Lower lobe of right lung (tissue), 2 donors: ENCODE measurements around the gene IGFBP4. TPM values are rescaled to one million over a fixed set of nuclear protein-coding genes. Genes with fewer than 3 reads are reported as not detected.

Source experiments
- ATAC-seq, 2 donors: fragments of 200-7000 bp; cut with Tn5 transposase; one replicate each; pipeline ENCODE4 v1.9.1; 2020 to 2022; ENCODE audit warnings: mild to moderate bottlenecking in 2 of 2, moderate library complexity in 2 of 2
- DNase-seq: peaks from one replicate; pipeline ENCODE4 v3.0.0-alpha.2; 2020
- H3K27ac ChIP-seq: fragments of 200-600 bp; one replicate; pipeline ENCODE4 v1.8.0; 2022
- H3K27me3 ChIP-seq: fragments of 200-600 bp; one replicate; pipeline ENCODE4 v1.8.0; 2022; ENCODE audit warnings: low read depth
- H3K36me3 ChIP-seq: fragments of 200-600 bp; one replicate; pipeline ENCODE4 v1.8.0; 2022; ENCODE audit warnings: mild to moderate bottlenecking
- H3K4me1 ChIP-seq: fragments of 200-600 bp; one replicate; pipeline ENCODE4 v1.8.0; 2022
- H3K4me3 ChIP-seq: fragments of 200-600 bp; one replicate; pipeline ENCODE4 v1.8.0; 2022; ENCODE audit warnings: mild to moderate bottlenecking
- H3K9me3 ChIP-seq: fragments of 200-600 bp; one replicate; pipeline ENCODE4 v1.8.0; 2022
- intact Hi-C: fragments of 100-400 bp; cut with DNase I; formaldehyde crosslinking; loops from one replicate; pipeline ENCODE4 v1.11.0; 2022
- total RNA-seq: library from RNA; stranded (reverse); fragmentation: NEBNext Ultra II Directional; extraction: Animal tissue kit (Norgen Biotek cat#: 25700); gene quantifications from one replicate; pipeline ENCODE4 v1.2.1, GENCODE V29; 2021
- TF ChIP-seq, protein P1 (sequence below): fragments of 200-600 bp; IDR thresholded peaks from one replicate; pipeline ENCODE4 v1.8.0; 2022; ENCODE audit warnings: antibody characterized with exemption, mild to moderate bottlenecking
- donor health status: DM: no; HTN: yes; CAD: no; lungs with severe emphysema.

IGFBP4 gene
- total RNA-seq, 1 donor from 2014 or later, result 371 TPM

- TF ChIP-seq, protein P1, sequence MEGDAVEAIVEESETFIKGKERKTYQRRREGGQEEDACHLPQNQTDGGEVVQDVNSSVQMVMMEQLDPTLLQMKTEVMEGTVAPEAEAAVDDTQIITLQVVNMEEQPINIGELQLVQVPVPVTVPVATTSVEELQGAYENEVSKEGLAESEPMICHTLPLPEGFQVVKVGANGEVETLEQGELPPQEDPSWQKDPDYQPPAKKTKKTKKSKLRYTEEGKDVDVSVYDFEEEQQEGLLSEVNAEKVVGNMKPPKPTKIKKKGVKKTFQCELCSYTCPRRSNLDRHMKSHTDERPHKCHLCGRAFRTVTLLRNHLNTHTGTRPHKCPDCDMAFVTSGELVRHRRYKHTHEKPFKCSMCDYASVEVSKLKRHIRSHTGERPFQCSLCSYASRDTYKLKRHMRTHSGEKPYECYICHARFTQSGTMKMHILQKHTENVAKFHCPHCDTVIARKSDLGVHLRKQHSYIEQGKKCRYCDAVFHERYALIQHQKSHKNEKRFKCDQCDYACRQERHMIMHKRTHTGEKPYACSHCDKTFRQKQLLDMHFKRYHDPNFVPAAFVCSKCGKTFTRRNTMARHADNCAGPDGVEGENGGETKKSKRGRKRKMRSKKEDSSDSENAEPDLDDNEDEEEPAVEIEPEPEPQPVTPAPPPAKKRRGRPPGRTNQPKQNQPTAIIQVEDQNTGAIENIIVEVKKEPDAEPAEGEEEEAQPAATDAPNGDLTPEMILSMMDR, result no peak
- intact Hi-C loops, result no loop called here
- Histone ChIP-seq H3K9me3 (no peaks in the 10 kb centered on the region), H3K4me1 (peaks cover 35% of the 10 kb centered on the region), H3K4me3 (no peak overlapping the region), H3K27me3 (no peaks in the 10 kb centered on the region), H3K36me3 (no peaks in the 10 kb centered on the region), H3K27ac (peak overlapping the region; percentile 21)
- ATAC-seq (no peak), DNase-seq (no peak)
Observed at GRCh38 chr17:40486522-40487370, 43.5 kb downstream of the IGFBP4 start.

DNA sequence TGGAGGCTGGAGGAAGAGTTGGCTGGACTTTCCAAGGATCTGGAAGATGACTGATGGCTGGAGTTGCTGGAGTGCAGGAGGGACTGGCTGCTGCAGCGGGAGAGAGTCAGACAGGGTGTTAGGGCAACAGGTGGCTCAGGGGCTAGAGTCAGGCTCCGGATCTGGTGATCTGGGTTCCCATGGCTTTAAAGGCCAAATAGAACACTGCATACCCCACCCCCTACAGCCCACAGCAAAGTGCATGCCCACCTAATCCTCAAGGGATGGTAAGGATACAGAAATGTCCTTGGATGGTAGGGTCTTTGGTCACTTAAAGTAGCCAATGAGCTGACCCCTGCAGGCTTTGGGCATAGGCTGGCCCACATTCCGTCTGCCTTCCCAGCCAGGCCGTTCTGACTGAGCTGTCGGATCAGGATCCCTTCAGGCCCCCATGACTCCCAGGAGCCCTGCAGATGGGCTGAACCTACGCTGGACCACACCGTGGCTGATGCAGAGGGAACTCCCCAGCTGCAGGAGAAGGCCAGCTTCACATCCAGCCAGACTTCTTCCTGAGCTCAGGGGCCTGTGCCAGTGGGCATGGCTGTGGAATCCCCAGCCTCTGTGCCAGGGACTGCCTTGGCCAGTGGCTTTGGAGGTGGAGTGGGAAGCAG lies 44.2 kb downstream of the IGFBP4 start:
- Histone ChIP-seq H3K4me1 (peaks cover 30% of the 10 kb centered on the region), H3K36me3 (no peaks in the 10 kb centered on the region), H3K27me3 (no peaks in the 10 kb centered on the region), H3K4me3 (no peak overlapping the region), H3K27ac (no peak overlapping the region), H3K9me3 (no peaks in the 10 kb centered on the region)
- ATAC-seq (no peak), DNase-seq (no peak)
- intact Hi-C loops, result no loop called here
- TF ChIP-seq, protein P1, result no peak

GRCh38 chr17:40490289-40490853 lies 47.1 kb downstream of the IGFBP4 start:
- Histone ChIP-seq H3K4me3 (no peak overlapping the region), H3K27ac (peak overlapping the region; percentile 3), H3K9me3 (no peaks in the 10 kb centered on the region), H3K4me1 (peaks cover 30% of the 10 kb centered on the region), H3K27me3 (no peaks in the 10 kb centered on the region), H3K36me3 (no peaks in the 10 kb centered on the region)
- TF ChIP-seq, protein P1, result no peak
- intact Hi-C loops, result no loop called here
- ATAC-seq, result peak; percentile 18 to 29
- no peak for DNase-seq

DNA sequence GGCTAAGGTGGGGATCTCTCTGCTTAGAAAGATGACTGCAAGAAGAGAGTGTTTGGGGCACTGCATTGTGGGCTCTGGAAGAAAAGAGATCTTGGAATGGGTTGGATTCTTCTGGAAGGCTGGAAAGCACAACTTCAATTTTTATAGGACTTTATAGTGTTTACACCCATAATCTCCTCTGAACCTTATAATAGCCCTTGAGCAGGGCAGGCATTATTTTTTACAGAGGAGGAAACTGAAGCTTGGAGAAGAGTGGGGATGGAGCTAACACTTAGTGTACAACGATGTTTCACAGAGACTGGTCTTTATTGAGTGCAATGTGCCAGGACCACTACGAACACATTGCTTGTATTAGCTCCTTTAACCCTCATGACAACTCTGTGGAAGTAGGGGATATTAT lies 47.7 kb downstream of the IGFBP4 start:
- ATAC-seq (no peak), DNase-seq (no peak)
- TF ChIP-seq, protein P1, result no peak
- H3K36me3 ChIP-seq, result no peaks in the 10 kb centered on the region
- intact Hi-C loops, result no loop called here
- H3K4me3 ChIP-seq, result no peak overlapping the region
- H3K4me1 ChIP-seq, result peaks cover 25% of the 10 kb centered on the region
- no peak overlapping the region for H3K27ac ChIP-seq
- no peaks in the 10 kb centered on the region for H3K27me3 ChIP-seq
- H3K9me3 ChIP-seq, result no peaks in the 10 kb centered on the region

DNA sequence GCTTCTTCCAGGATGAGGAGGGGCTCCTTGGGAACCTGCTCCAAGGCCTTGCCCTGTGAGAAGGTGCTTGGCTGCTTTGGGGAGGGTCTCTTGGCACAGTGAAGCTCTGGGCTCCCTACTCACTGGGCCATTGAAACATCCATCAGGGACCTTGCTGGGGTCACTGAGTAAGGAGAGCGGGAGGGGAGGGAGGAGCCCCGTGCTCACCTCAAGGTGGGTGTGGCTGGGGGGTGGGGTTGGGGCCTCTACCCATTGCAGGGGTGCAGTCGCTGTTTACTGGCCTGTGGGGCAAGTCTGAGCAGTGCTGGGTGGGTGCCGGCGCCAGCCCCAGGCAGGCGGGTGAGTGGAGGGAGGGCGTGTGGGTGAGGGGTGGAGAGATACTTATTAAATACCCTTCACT lies 48.2 kb downstream of the IGFBP4 start:
- DNase-seq (no peak), ATAC-seq (no peak)
- Histone ChIP-seq H3K36me3 (no peaks in the 10 kb centered on the region), H3K4me3 (no peak overlapping the region), H3K4me1 (peaks cover 20% of the 10 kb centered on the region), H3K27ac (no peak overlapping the region), H3K9me3 (no peaks in the 10 kb centered on the region), H3K27me3 (no peaks in the 10 kb centered on the region)
- TF ChIP-seq, protein P1, result no peak
- intact Hi-C loops, result no loop called here
